ENCODE data around the gene ZBTB20.

DNA sequence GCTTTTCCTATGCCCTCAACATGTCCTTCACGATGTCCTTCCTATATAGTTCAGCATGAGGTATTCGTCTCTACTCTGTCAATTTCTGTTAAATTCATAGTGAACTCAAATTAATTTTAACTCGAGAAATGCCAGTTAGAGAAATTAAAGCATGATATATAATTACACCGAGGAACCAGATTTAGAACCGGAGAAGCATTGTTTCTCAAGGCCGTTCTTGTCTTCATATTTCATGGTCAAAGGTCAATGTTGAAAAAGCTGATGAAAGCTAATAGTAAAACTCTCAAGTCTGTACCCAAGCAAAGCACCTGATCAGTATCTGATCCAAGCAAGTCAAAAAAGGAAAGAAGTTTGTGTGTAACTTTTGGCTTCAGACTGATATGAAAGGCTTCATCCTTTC is 163.8 kb downstream of the ZBTB20 start:
- TF ChIP-seq POLR2A (IDR thresholded peaks at IDR 0.05): no peak
- TF ChIP-seq, protein P1, sequence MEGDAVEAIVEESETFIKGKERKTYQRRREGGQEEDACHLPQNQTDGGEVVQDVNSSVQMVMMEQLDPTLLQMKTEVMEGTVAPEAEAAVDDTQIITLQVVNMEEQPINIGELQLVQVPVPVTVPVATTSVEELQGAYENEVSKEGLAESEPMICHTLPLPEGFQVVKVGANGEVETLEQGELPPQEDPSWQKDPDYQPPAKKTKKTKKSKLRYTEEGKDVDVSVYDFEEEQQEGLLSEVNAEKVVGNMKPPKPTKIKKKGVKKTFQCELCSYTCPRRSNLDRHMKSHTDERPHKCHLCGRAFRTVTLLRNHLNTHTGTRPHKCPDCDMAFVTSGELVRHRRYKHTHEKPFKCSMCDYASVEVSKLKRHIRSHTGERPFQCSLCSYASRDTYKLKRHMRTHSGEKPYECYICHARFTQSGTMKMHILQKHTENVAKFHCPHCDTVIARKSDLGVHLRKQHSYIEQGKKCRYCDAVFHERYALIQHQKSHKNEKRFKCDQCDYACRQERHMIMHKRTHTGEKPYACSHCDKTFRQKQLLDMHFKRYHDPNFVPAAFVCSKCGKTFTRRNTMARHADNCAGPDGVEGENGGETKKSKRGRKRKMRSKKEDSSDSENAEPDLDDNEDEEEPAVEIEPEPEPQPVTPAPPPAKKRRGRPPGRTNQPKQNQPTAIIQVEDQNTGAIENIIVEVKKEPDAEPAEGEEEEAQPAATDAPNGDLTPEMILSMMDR (IDR thresholded peaks at IDR 0.05): no peak
- TF ChIP-seq EP300 (IDR thresholded peaks at IDR 0.05): no peak
